ENCODE results near the gene NIPSNAP3A.

The NIPSNAP3A gene

GRCh38 chr9:104774831-104775573, 27.5 kb downstream of the NIPSNAP3A start:
- no peak for DNase-seq (ENCODE audit: low spot score)

DNA sequence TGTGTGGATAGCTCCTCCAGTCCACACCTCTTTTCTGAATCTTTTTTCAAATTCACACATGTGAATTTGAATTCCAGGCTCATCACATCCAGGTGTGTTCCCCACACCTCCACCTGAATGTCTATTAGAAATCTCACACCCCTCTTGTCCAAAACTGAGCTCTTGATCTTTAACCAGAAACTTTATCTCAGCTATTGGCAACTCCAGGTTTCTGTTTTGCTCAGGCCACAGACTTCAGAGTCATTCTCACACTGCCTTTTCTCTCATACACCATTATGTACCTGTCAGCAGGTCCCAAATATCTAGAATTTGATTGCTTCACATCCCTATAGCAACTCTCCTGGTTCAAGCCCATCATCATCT, 28.1 kb downstream of the NIPSNAP3A start:
- DNase-seq (ENCODE audit: low spot score), result no peak

DNA sequence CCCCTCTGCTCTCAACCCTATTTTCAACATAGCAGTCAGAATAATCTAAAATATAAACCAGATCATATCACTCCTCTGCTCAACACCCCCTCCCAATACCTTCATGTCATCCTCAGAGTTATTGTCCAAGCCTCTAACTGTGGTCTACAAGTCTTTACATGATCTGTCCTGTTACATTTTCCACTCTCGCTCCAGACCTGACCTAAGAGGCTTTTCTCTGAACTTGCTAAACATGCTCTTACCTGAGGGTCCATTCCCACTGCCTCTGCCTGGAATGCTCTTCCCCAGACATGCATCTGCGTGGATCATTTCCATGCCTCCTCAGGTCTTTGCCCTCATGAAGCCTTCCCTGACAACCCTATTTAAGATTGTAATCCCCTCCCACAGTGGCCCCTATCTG, 28.5 kb downstream of the NIPSNAP3A start:
- DNase-seq (ENCODE audit: low spot score), result no peak

- no peak for DNase-seq (ENCODE audit: low spot score)
Observed at GRCh38 chr9:104776797-104777196, 29.3 kb downstream of the NIPSNAP3A start.

DNA sequence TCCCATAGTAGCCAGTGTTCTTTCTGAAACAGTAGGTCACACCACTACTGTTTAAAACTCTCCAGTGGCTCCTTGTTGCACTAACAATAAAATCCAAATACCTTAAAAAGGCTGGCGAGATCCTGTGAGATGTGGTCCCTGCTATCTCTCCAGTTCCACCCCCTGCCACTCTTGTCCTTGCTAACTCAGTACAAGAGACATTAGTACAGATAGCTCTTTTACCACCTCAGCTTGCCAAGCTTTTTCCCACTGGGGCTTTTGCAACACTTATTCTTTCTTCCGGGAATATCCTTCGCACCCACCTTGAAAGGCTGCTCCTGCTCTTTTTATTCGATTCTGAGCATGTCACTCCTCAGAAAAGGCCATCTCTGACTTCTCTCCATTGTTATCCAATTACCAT, 31.3 kb downstream of the NIPSNAP3A start:
- no peak for DNase-seq (ENCODE audit: low spot score)

- no peak for DNase-seq (ENCODE audit: low spot score)
Observed at GRCh38 chr9:104779334-104779733, 31.9 kb downstream of the NIPSNAP3A start.

GRCh38 chr9:104779946-104780535, 32.6 kb downstream of the NIPSNAP3A start:
- DNase-seq (ENCODE audit: low spot score), result no peak

DNA sequence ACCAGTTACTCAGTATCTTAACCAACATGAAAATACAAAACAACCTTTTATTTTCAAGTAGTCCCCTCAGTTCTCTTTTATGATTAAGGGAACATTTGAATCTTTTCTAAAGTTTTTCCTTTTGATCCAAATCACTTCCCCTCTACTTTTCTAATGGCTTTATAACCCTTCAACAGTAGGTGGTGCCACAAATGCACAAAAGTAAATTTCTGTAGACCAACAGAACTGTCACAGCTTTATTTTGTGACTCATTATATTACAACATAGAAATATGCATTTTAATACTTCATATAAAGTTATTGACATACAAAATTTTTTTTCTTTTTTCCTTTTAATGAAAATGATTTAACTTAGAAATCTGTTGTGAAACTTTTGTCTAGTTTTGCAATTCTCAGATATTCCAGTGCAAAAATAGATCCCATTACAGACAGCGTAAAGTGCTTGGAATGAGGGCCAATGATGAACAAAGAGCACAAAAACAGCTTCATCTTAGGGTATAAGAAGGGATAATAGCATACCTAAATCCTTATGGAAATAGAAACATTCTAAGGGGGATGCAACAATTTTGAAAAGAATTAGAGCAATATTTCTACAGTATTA, 33.4 kb downstream of the NIPSNAP3A start:
- DNase-seq (ENCODE audit: low spot score), result no peak

DNA sequence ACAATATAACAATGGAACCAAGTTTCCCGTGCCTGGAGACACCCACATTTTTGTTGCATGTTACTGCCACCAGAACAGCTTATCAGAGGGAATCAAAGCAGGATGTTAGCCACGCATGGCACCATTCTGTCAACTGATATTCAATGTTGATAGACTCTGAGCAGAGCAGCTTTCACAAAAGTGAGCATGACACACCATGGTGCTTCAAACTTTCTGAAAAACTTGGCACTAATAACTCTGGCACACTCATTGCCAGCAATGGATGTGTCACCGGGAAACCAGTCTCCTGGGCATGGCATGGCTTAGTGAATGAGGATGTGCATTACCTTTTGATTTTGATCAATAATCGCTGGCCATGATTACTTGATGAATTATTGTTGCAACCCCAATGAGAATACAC, 36.1 kb downstream of the NIPSNAP3A start:
- no peak for DNase-seq (ENCODE audit: low spot score)

DNA sequence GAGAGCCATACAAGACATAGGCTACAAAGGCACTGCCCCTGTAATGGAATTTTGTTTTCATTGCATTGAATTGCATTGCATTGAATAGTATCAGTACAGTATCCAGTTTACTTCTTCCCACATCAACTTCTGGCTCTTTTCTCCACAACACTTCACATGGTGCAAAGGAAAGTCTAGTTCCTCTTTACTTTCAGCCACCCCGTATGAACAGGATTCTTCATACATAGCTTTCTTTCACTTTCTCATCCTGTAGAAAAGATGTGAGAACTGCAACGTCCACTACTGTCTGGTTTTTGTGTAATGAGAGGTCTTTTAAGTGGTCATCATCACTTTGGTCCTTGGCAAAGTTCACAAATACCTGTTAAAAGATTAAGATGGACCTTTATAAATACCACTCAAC, 36.6 kb downstream of the NIPSNAP3A start:
- DNase-seq (ENCODE audit: low spot score), result no peak

DNA sequence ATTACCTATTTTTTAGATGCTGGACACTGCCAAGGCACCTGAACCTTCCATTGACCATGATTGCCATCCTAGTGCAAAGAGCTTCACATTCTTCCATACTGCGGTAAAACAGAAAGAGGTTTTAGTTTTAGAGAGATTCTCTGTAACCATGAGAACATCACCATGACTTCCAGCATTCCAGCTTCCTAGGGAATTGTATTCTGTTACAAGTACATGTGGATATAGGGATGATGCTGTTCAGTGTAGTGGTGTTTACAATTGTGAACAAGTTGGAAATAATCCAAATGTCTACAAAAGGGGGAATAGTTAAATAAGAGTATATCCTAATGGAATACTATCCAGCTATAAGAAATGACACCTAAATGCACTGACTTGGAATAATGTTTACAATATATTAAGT, 38.8 kb downstream of the NIPSNAP3A start:
- no peak for DNase-seq (ENCODE audit: low spot score)

DNA sequence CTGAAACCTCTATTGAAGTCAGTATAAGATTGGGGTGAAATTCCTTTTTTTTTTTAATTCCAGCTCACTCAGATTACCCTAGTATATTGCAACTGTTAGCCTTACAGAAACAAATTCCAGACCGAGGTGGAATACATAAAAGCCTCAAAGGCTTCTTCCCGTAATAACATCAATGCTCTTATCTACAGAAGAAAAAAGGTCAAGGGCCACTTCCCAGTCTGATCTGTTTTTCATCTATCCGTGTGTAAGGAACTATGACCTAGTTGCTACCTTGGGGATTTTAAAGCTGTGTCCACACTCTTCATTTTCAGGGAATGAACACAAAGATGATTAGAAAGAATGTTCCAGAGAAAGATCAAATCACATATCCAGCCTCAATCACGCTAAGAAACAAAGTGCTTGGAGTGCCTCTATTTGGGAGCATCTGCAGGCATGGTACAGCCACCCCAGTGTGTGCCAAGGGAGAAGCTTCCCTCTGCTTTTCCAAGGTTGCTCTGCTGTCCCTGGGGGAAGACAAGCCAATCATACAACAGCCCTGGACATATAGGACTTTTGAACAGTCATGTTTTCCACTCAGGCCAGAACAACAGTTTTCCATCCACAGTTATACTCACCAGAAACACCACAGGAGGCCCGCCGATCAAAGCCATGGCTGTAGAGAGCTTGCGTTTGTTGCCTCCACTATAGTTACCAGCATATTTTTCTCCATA, 40.0 kb downstream of the NIPSNAP3A start:
- DNase-seq (ENCODE audit: low spot score), result no peak

DNA sequence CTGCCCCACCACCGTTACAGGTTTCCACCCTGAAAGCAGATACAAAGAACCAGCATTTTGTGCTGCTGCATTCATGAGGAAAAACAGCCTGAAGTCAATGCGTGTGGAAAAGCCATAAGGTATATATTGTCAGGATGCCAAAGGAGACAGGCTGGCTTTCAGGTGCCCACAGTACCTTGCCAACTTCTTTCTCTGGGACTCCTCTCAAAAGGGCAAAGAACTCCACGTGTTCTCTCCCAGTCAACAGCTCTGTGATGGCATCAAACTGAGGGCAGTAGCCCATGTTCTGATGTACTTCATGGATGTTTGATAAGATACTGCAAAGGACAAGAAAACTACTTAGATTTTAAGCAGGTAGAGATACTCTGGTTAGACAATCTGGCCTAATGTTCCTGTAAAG, 40.8 kb downstream of the NIPSNAP3A start:
- DNase-seq (ENCODE audit: low spot score), result no peak

- DNase-seq (ENCODE audit: low spot score), result no peak
Observed at GRCh38 chr9:104794070-104794469, 46.6 kb downstream of the NIPSNAP3A start.

DNA sequence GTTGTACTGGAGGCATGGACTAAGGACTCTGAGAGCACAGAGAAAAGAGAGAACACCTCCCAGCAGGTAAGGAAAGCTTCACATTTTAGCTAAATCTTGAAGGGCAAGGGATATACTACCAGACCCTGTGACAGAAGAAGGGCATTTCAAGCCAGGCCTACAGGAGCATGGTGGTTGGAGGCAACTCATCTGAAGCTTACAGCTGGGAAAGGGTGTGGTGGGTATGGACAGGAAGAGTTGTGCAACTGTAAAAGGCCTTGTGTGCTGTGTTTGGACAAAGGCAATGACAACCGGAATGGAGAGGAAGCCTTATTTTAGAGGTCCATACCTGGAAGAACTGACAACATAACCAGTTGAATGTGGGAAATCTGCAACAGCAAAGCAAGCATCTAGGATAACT, 47.6 kb downstream of the NIPSNAP3A start:
- no peak for DNase-seq (ENCODE audit: low spot score)

DNA sequence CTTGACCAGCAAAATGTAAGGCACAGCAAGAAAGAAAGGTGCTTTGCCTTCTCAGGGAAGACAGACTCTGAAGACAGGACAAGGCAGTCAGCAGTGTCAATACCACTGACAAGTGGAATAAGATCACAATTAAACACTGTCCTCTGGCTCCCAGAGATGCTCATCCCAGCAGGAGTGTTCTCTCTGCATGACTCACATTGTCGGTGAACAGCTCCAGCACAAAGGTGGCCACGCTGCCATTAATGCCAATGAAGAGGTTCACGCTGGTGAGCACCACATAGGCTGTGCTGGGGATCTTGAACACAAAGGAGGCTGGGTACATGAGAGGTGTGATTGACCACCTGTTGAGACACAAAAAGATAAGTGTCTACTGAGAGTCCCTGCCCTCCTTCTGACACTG, 48.4 kb downstream of the NIPSNAP3A start:
- no peak for DNase-seq (ENCODE audit: low spot score)

GRCh38 chr9:104798209-104798995, 50.9 kb downstream of the NIPSNAP3A start:
- no peak for DNase-seq (ENCODE audit: low spot score)

DNA sequence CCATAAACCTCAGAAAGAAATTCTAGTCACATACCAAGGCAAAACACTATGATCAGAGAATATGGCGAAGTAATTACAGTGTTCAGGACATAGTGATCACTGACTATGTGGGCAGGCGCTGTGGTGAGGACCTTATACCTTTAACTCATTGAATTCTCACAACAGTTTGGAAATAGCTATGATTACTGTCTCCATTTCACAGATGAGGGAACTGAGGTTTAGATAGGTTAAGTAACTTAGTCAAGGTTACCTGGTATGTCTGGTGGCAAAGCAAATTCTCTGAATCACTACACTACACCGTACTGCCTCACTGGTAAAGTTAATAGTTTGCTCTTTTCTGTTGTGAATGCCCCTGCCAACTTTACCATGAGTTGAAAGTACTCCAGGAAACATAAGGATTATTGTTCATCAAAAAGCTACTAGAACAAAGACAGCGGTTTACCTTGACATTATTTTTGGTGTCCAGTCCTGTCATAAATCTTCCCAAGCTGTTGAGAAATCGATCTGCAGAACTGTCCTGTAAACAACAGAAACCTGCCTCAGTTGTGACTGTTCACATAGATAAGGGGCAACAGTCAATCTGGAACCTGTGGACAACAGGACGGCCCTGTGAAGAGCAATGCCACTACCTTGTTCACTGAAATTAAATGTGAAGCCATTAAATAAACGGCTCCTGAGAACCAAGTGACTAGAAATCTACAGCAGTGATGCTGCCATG, 52.7 kb downstream of the NIPSNAP3A start:
- DNase-seq (ENCODE audit: low spot score), result no peak

DNA sequence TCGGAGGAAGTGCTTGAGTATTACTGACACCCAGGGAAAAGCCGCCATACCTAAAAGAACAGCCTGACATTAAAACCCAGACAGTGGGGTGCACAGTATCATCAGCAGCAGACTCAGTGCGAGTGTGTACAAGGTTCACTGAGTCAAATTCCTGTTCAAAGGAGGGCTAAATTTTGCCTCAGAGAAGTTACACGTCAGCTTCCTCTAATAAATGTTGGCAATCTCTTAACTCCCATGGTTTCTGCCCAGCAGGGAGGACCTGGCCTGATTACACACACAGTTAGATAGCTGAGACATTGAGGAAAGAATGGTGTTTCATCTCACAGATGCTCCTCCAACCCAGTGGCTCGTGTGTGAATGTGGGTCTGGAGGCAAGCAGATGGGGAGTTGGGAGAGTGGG, 54.6 kb downstream of the NIPSNAP3A start:
- no peak for DNase-seq (ENCODE audit: low spot score)

DNA sequence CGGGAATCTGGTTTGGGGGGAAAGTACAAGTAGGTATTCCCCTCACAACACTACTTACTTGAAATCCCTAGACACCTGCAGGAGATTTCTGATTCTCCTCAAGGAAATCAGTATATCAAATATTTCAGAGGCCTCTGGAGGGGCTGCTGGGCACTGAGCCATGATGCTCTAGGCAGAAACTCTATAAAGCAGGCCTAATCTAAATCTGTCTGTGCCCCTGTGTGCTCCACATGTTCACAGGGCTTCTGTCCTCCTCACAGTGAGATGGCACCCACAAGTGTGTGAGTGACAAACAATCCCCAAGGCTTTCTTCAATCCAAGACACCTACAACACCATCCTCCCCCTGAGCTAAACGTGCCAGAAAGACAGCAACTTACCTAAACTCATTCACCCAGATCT, 55.4 kb downstream of the NIPSNAP3A start:
- no peak for DNase-seq (ENCODE audit: low spot score)

GRCh38 chr9:104805441-104805840, 58.0 kb downstream of the NIPSNAP3A start:
- no peak for DNase-seq (ENCODE audit: low spot score)
